ENCODE data around the gene TPX2.

The TPX2 gene

DNA sequence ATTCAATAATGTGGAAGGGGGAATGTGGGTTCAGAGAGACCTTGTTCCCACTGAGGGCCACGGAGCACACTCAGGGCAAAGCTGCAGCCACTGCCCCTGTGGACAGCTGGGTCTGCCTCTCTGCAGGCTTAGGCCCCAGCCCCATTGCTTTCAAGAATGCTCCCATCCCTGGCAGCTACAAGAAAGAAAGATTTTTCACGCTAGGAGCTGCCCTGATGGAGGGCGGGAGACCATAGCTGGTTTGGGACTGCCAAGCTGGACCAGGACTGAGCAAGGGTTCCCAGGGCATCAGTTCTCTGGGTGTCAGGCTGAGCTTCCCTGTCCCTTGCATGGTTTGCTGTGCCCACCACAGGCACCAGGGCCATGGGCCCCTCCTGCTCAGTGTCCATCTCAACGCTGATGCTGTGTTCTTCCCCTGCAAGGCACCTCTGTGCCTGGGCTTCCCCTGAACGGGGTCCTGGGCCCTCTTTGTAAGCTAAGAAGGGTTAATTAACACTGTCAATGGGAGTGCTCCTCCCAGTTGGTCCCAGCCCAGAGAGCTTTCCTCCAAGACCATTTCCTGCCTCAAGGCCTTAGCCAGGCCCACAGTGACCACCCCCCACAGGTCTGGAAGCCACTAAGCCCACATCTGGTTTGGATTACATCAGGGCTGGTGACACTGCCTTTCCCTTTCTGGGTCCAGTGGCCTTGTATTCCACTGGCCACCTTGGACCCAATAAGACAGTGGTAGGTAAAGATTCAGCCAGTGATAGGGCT, 97.9 kb downstream of the TPX2 start:
- no peak for DNase-seq

GRCh38 chr20:31837896-31838397, 98.9 kb downstream of the TPX2 start:
- no peak for DNase-seq

DNA sequence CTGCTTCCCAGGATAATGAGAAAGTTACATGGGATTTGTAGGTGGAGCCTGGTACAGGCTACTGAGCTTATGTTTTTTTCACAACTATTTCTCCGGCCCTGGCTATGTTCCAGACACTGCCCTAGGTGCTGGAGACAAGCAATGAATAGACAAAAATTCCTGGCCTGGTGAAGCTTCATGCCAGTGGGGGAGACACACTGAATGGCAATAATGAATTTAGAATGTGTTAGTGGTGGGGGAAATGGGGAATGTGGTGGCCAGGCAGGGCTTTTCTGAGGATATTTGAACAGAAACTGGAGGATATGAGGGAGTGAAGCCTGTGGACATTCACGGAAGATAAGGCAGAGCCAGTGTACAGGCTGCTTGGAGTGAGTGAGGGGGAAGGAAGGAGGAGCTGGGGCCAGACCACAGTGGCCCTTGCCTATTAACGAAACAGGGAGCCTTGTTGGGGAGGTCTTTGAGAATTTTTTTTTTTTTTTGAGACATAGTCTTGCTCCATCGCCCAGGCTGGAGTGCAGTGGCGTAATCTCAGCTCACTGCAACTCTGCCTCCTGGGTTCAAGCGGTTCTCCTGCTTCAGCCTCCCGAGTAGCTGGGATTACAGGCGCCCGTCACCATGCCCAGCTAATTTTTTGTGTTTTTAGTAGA, 99.7 kb downstream of the TPX2 start:
- no peak for DNase-seq

GRCh38 chr20:31839782-31840487, 100.8 kb downstream of the TPX2 start:
- no peak for DNase-seq

- no peak for DNase-seq
These were observed 102.1 kb downstream of the TPX2 start for GRCh38 chr20:31840906-31841816.

- no peak for DNase-seq
These were observed 102.8 kb downstream of the TPX2 start for GRCh38 chr20:31841928-31842327.

DNA sequence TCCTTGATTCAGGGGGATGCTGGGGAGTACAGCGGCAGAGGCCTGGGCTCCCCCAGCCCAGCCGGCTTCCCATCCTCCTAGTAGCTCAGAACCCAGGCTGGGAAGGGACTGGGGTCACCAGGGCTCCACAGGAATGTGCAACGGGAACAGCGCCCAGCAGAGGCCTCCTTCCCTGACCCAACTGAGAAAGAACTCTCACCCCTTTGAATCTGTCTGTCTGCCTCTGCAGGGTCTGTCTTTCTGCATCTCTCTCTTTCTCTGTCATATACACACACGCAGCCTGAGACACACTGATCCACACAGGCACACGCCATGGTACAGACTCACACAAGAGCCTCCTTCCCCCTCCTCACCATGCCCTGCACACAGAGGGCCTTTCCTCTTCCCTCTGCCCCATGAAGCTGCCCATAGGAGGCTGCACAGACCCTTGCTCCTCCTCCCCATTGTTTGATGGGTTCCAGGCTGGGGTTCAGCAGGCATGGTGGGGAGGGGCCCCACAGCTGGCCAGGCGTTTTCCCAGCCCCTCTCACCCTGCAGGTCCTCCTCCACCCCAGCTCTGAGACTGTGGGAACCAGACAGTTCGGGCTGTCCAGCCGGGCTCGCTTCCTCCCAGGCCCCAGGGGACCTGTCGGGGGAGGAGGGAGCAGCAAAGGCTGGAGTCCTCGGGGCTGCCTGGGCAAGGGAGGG, 103.5 kb downstream of the TPX2 start:
- no peak for DNase-seq

DNA sequence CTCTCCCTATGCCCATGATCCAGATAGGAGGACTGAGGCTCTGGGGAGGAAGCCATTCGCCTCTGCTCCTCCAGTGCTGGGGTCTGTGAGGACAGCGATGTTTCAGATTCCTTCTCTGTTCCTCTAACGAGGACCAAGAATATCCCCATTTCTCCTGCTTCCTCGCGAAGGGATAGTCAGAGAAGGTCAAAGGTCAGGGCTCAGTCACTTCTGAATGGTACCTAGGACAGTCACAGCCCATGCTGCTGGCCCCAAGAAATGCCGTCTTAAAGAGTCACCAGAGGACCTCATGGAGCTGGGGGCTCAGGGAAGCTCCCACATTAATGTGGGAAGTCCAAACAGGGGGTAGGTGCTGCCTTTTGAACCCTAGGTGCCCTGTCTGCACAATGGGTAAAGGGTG, 104.2 kb downstream of the TPX2 start:
- no peak for DNase-seq

- DNase-seq: no peak
These were observed 104.8 kb downstream of the TPX2 start for GRCh38 chr20:31843881-31844280.

- no peak for DNase-seq
These were observed 105.7 kb downstream of the TPX2 start for GRCh38 chr20:31844737-31845299.

GRCh38 chr20:31845300-31845863, 106.3 kb downstream of the TPX2 start, which contains the start of gene FOXS1:
FOXS1 (minus strand) TSS chr20:31845604; CDS start chr20:31845542, 62 bp downstream.
- peak; percentile 69 for DNase-seq

DNA sequence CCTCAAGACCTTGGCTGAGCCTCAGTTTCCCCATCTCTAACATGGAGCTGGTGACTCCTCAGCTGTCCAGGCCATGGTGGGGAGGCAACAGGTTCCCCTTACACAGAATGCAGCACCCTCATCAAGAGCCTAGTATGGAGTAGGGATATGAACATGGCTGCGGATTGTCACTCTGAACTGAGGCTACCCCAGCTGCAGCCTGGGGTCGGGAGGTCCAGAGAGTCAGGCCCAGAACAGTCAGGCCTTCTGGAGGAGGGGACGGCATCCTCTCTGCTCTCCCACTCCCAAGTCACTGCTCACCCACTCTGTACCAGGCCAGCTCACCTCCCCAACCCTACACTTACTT, 107.7 kb downstream of the TPX2 start:
- no peak for DNase-seq

DNA sequence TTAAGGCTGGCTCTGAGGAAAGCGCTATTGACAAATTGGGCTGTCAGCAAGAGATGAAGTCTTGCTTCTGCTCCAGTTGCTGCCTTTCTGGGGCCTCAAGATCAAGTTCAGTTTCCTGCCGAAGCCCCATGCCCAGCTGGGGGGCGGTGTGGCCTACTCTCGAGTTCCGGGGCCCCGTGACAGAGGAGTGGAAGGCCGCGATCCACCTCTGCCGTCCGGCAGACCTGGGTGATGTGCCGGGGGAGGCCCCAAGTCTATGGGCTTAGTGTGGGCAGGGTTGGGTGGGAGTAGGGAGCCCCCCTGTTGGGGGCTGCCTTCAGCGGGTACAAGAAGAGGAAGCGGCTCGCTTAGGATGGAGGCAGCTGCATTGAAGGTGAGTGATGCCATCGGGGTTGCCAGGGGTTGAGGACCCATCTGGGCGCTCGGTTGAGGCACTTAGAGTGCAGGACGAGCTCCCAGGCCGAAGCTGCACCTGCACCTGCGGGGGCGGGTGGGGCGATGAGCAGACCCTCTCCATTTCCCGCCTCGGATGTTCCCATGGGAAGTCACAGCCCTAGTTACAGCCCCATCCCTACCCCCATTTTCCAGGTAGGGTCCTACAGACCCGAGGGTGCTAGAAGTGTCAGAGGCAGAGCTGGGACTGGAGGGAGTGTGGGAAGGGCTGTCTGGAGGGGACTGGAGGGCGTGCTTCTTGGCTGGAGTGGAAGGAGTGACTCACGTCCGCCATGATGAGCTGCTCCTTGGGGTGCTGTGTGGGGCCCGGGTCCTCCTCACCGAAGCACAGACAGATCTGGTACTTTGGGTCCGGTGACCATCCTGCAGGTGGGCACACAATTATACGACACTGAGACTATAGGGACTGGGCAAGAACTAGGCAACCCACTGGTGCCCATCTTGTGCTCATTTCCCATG, 109.3 kb downstream of the TPX2 start:
- no peak for DNase-seq

DNA sequence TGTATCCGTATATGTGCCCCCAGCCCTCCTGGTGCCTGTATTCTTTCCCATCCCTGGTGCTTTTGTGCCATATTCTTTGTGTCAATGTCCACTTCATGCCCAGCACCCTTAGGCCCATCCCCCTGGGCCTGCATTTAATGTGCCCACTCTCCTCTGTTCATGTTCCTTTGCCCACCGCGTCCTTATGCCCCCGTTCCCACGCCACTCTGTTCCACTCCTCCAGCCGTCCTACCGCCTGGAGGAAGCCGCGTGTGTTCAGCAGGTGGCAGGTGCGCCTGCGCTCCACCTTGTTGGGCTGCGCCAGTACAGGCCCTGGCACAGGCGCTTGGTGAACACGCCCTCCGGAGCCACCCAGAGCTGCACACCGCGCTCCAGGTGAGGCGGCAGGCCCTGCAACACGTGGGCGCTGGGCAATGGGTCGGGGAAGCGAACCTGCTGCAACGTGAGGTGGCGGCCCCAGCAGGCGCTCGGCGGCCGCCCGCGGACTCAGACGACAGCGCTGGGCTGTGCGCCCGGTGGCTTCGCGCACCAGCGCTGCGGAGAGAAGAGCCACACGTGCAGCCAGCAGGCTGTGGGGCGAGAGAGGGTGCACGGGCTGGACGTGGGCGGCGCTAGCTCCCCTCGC, 110.3 kb downstream of the TPX2 start:
- no peak for DNase-seq

Data from right forelimb (tissue), 1 donor.